Right lobe of liver (tissue), 4 donors: ENCODE data around the gene DHX34.

Experiments used
- POLR2A ChIP-seq: fragments of 450-650 bp; IDR thresholded peaks from one replicate; pipeline ENCODE4 v1.6.1; 2017; ENCODE audit warnings: antibody characterized with exemption, mild to moderate bottlenecking
- TF ChIP-seq, protein P1 (sequence below), 4 donors: fragments of 200-600 bp in 3 of 4; fragments of 450-650 bp in 1 of 4; IDR thresholded peaks; one replicate each; pipeline versions ENCODE4 v1.5.1 to v1.8.0; 2016 to 2022; ENCODE audit warnings: antibody characterized with exemption in 4 of 4, mild to moderate bottlenecking in 2 of 4
- donor health status: DM: no; HTN: no; CAD: no.
- donor health status: DM: no; HTN: no; CAD: no.
- donor health status: DM: no; HTN: yes; CAD: no.

DNA sequence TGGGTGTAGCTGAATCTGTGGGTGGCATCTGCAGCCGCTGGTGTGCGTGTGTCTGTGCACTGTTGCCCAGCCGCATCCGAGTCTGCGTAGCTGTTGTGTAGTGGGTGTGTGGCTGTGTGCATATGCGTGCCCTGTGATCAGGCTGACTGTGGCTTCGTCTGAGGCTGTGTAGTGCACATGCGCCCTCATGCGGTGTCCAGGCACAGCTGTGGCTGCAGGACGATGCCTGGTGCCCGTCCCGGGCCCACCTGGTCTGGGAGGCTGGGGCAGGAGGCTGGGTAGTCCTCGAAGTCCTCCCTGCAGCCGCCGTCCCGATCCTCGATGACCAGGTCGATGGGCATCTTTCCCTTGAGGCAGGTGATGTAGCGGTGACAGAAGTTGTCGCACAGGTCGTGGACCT, 65.4 kb downstream of the DHX34 start:
- TF ChIP-seq, protein P1, sequence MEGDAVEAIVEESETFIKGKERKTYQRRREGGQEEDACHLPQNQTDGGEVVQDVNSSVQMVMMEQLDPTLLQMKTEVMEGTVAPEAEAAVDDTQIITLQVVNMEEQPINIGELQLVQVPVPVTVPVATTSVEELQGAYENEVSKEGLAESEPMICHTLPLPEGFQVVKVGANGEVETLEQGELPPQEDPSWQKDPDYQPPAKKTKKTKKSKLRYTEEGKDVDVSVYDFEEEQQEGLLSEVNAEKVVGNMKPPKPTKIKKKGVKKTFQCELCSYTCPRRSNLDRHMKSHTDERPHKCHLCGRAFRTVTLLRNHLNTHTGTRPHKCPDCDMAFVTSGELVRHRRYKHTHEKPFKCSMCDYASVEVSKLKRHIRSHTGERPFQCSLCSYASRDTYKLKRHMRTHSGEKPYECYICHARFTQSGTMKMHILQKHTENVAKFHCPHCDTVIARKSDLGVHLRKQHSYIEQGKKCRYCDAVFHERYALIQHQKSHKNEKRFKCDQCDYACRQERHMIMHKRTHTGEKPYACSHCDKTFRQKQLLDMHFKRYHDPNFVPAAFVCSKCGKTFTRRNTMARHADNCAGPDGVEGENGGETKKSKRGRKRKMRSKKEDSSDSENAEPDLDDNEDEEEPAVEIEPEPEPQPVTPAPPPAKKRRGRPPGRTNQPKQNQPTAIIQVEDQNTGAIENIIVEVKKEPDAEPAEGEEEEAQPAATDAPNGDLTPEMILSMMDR (IDR thresholded peaks at IDR 0.05) = peak; percentile 15 to 35 (median 27)
- TF ChIP-seq POLR2A = no peak
